Smooth muscle cell (in vitro differentiated cells): ENCODE measurements around the gene WDR17. TPM values are rescaled to one million over a fixed set of nuclear protein-coding genes. Genes with fewer than 3 reads are reported as not detected.

Source experiments
- DNase-seq: peaks from one replicate; lab custom pipeline; 2025; ENCODE audit not compliant: unreplicated experiment; lab: John Stamatoyannopoulos, UW
- H2AFZ ChIP-seq: fragments of 200-600 bp; sonication (generic); 2 replicates; pipeline ENCODE4 v1.6.0; 2016; ENCODE audit warnings: antibody characterized with exemption, low read depth, mild to moderate bottlenecking
- H3F3A ChIP-seq: fragments of 200-600 bp; sonication (generic); 2 replicates; pipeline ENCODE4 v1.6.0; 2017; ENCODE audit warnings: antibody characterized with exemption, low read depth
- H3K27ac ChIP-seq: fragments of 200-600 bp; sonication (generic); 2 replicates; pipeline ENCODE4 v1.5.1; 2016; ENCODE audit warnings: low read depth, mild to moderate bottlenecking
- H3K27me3 ChIP-seq: fragments of 200-600 bp; sonication (generic); 2 replicates; pipeline ENCODE4 v1.6.1; 2016; ENCODE audit warnings: low read depth, mild to moderate bottlenecking
- H3K36me3 ChIP-seq: fragments of 200-600 bp; sonication (generic); 2 replicates; pipeline ENCODE4 v1.5.1; 2016; ENCODE audit warnings: low read depth
- H3K4me1 ChIP-seq: fragments of 200-600 bp; sonication (generic); 2 replicates; pipeline ENCODE4 v1.5.1; 2016; ENCODE audit warnings: low read depth
- H3K4me2 ChIP-seq: fragments of 200-600 bp; sonication (generic); 2 replicates; pipeline ENCODE4 v1.6.0; 2016; ENCODE audit warnings: mild to moderate bottlenecking
- H3K4me3 ChIP-seq: fragments of 200-600 bp; sonication (generic); 2 replicates; pipeline ENCODE4 v1.5.1; 2016; ENCODE audit warnings: mild to moderate bottlenecking
- H3K79me2 ChIP-seq: fragments of 200-600 bp; sonication (generic); 2 replicates; pipeline ENCODE4 v1.6.0; 2016; ENCODE audit warnings: low read depth, mild to moderate bottlenecking
- H3K9ac ChIP-seq: fragments of 200-600 bp; sonication (generic); 2 replicates; pipeline ENCODE4 v1.6.0; 2016; ENCODE audit warnings: low read depth
- H3K9me3 ChIP-seq: fragments of 200-600 bp; sonication (generic); replicated peaks from 2 replicates; pipeline ENCODE4 v1.5.1; 2016; ENCODE audit warnings: low read depth
- H4K20me1 ChIP-seq: fragments of 200-600 bp; sonication (generic); 2 replicates; pipeline ENCODE4 v1.6.0; 2016; ENCODE audit warnings: low read depth
- CTCF ChIP-seq: fragments of 200-600 bp; sonication (generic); IDR thresholded peaks from 2 replicates; pipeline ENCODE4 v1.5.1; 2017; ENCODE audit warnings: borderline replicate concordance, mild to moderate bottlenecking, antibody characterized with exemption; ENCODE audit not compliant: insufficient read depth, poor library complexity, severe bottlenecking
- WGBS: methylation state at CpG from one replicate; pipeline ENCODE4 v1.1.7; 2016; ENCODE audit warnings: low lambda C conversion rate; 5-methylcytosine and 5-hydroxymethylcytosine counted together
- polyA plus RNA-seq: library from polyadenylated mRNA; unstranded; fragments of >200 nt; fragmentation: Nextera tagmentation; extraction: Ambion mirVana; gene quantifications from 2 replicates; pipeline ENCODE4 v1.2.1, GENCODE V29; 2016
- total RNA-seq: library from RNA; depleted of rRNA; stranded (reverse); fragments of >200 nt; gene quantifications from 2 replicates; pipeline ENCODE4 v1.2.3, GENCODE V29; 2014

Gene WDR17
- total and polyA plus RNA-seq, 2 experiments from 2014 or later = 0.49 to 0.50 TPM

- H3K4me2 ChIP-seq = no peak overlapping the region
- TF ChIP-seq CTCF = no peak
- no peak overlapping the region for H3K27ac ChIP-seq
- no peak overlapping the region for H2AFZ ChIP-seq
- no peaks in the 10 kb centered on the region for H3K79me2 ChIP-seq
- H3K9ac ChIP-seq = no peak overlapping the region
- no peaks in the 10 kb centered on the region for H4K20me1 ChIP-seq
- no peaks in the 10 kb centered on the region for H3K36me3 ChIP-seq
- H3K9me3 ChIP-seq = no peaks in the 10 kb centered on the region
- DNase-seq = no peak
- no peaks in the 10 kb centered on the region for H3K4me1 ChIP-seq
- no peak overlapping the region for H3K4me3 ChIP-seq
- no peaks in the 10 kb centered on the region for H3K27me3 ChIP-seq
- H3F3A ChIP-seq = no peaks in the 10 kb centered on the region
Measured at GRCh38 chr4:176188654-176189053, 123.0 kb downstream of the WDR17 start.

GRCh38 chr4:176189891-176190795 is 124.5 kb downstream of the WDR17 start:
- no peaks in the 10 kb centered on the region for H3K36me3 ChIP-seq
- no peak overlapping the region for H3K9ac ChIP-seq
- no peak overlapping the region for H3K4me3 ChIP-seq
- H2AFZ ChIP-seq = no peak overlapping the region
- no peaks in the 10 kb centered on the region for H3F3A ChIP-seq
- H3K4me1 ChIP-seq = no peaks in the 10 kb centered on the region
- H3K9me3 ChIP-seq = no peaks in the 10 kb centered on the region
- H3K27ac ChIP-seq = no peak overlapping the region
- TF ChIP-seq CTCF = no peak
- H3K79me2 ChIP-seq = no peaks in the 10 kb centered on the region
- no peaks in the 10 kb centered on the region for H4K20me1 ChIP-seq
- WGBS = 89% methylated on average over 11 of the region's 11 CpGs
- no peaks in the 10 kb centered on the region for H3K27me3 ChIP-seq
- no peak overlapping the region for H3K4me2 ChIP-seq
- DNase-seq = no peak

- Histone ChIP-seq H3K4me2 (no peak overlapping the region), H3K27me3 (no peaks in the 10 kb centered on the region), H3K79me2 (no peaks in the 10 kb centered on the region), H3F3A (no peaks in the 10 kb centered on the region), H3K4me3 (no peak overlapping the region), H3K9me3 (no peaks in the 10 kb centered on the region), H3K4me1 (no peaks in the 10 kb centered on the region), H4K20me1 (no peaks in the 10 kb centered on the region), H3K9ac (no peak overlapping the region), H3K36me3 (no peaks in the 10 kb centered on the region), H2AFZ (peak overlapping the region; percentile 38), H3K27ac (no peak overlapping the region)
- 41% methylated on average over 1 of the region's 1 CpG for WGBS
- no peak for TF ChIP-seq CTCF
- DNase-seq = no peak
Measured at GRCh38 chr4:176191974-176192373, 126.3 kb downstream of the WDR17 start.

GRCh38 chr4:176193126-176193525 is 127.5 kb downstream of the WDR17 start:
- H3K9ac ChIP-seq = no peak overlapping the region
- H3K4me1 ChIP-seq = no peaks in the 10 kb centered on the region
- H3K9me3 ChIP-seq = no peaks in the 10 kb centered on the region
- no peaks in the 10 kb centered on the region for H3K36me3 ChIP-seq
- H3K79me2 ChIP-seq = no peaks in the 10 kb centered on the region
- no peak overlapping the region for H3K4me2 ChIP-seq
- H3K4me3 ChIP-seq = no peak overlapping the region
- no peaks in the 10 kb centered on the region for H3K27me3 ChIP-seq
- H3F3A ChIP-seq = no peaks in the 10 kb centered on the region
- no peak for TF ChIP-seq CTCF
- peak overlapping the region; percentile 55 for H2AFZ ChIP-seq
- no peaks in the 10 kb centered on the region for H4K20me1 ChIP-seq
- 69% methylated on average over 4 of the region's 4 CpGs for WGBS
- H3K27ac ChIP-seq = peak overlapping the region; percentile 67
- DNase-seq = no peak
